Measurements from ENCODE around the gene TLE1.
"Not testable (repeated sequence)": the region's sequence is repeated elsewhere in the genome, so short reads cannot be mapped to it uniquely, and the experiment has no call there.

Gene TLE1

GRCh38 chr9:81597419-81598122 is 91.8 kb downstream of the TLE1 start:
- Histone ChIP-seq H3K9ac (ENCODE audit: low read length in 5 of 5) (no peak overlapping the region), H3K4me3 (ENCODE audit: low read depth in 1 of 5, low read length in 5 of 5) (no peak overlapping the region), H3K36me3 (ENCODE audit: control insufficient read depth in 5 of 5, insufficient read depth in 5 of 5, low read length in 5 of 5) (peaks cover 4 to 26% (median 14%) of the 10 kb centered on the region in 5 donors), H3K9me3 (ENCODE audit: control insufficient read depth in 5 of 5, low read length in 5 of 5) (no peaks in the 10 kb centered on the region), H3K4me1 (ENCODE audit: control insufficient read depth in 5 of 5, insufficient read depth in 5 of 5, low read length in 5 of 5) (peaks cover 0 to 51% (median 24%) of the 10 kb centered on the region in 5 donors), H3K27ac (ENCODE audit: low read depth, low read length) (peak overlapping the region; percentile 29), H3K27me3 (ENCODE audit: control insufficient read depth in 5 of 5, insufficient read depth in 4 of 5, low read length in 5 of 5) (no peaks in the 10 kb centered on the region)

GRCh38 chr9:81596679-81597418 is 92.5 kb downstream of the TLE1 start:
- no peaks in the 10 kb centered on the region for H3K27me3 ChIP-seq (ENCODE audit: control insufficient read depth in 5 of 5, insufficient read depth in 4 of 5, low read length in 5 of 5)
- H3K9ac ChIP-seq (ENCODE audit: low read length in 5 of 5) = no peak overlapping the region
- H3K4me1 ChIP-seq (ENCODE audit: control insufficient read depth in 5 of 5, insufficient read depth in 5 of 5, low read length in 5 of 5) = peaks cover 0 to 51% (median 25%) of the 10 kb centered on the region in 5 donors
- peaks cover 4 to 20% (median 10%) of the 10 kb centered on the region in 5 donors for H3K36me3 ChIP-seq (ENCODE audit: control insufficient read depth in 5 of 5, insufficient read depth in 5 of 5, low read length in 5 of 5)
- no peak overlapping the region for H3K4me3 ChIP-seq (ENCODE audit: low read depth in 1 of 5, low read length in 5 of 5)
- H3K27ac ChIP-seq (ENCODE audit: low read depth, low read length) = no peak overlapping the region
- H3K9me3 ChIP-seq (ENCODE audit: control insufficient read depth in 5 of 5, low read length in 5 of 5) = no peaks in the 10 kb centered on the region

GRCh38 chr9:81595887-81596543 is 93.3 kb downstream of the TLE1 start:
- no peak overlapping the region for H3K27ac ChIP-seq (ENCODE audit: low read depth, low read length)
- H3K4me1 ChIP-seq (ENCODE audit: control insufficient read depth in 5 of 5, insufficient read depth in 5 of 5, low read length in 5 of 5) = peaks cover 0 to 49% (median 22%) of the 10 kb centered on the region in 5 donors
- H3K9me3 ChIP-seq (ENCODE audit: control insufficient read depth in 5 of 5, low read length in 5 of 5) = no peaks in the 10 kb centered on the region

GRCh38 chr9:81595293-81595692 is 94.1 kb downstream of the TLE1 start:
- H3K4me3 ChIP-seq (ENCODE audit: low read depth in 1 of 5, low read length in 5 of 5); H3K27me3 ChIP-seq (ENCODE audit: control insufficient read depth in 5 of 5, insufficient read depth in 4 of 5, low read length in 5 of 5); H3K9ac ChIP-seq (ENCODE audit: low read length in 5 of 5); H3K27ac ChIP-seq (ENCODE audit: low read depth, low read length); H3K9me3 ChIP-seq (ENCODE audit: control insufficient read depth in 5 of 5, low read length in 5 of 5): not testable (repeated sequence)
- H3K4me1 ChIP-seq (ENCODE audit: control insufficient read depth in 5 of 5, insufficient read depth in 5 of 5, low read length in 5 of 5) = peaks cover 0 to 49% (median 28%) of the 10 kb centered on the region in 5 donors
- H3K36me3 ChIP-seq (ENCODE audit: control insufficient read depth in 5 of 5, insufficient read depth in 5 of 5, low read length in 5 of 5) = peaks cover 9 to 30% (median 20%) of the 10 kb centered on the region in 5 donors

More at GRCh38 chr9:81595887-81596543, 93.3 kb downstream of the TLE1 start:
- H3K4me3 ChIP-seq (ENCODE audit: low read depth in 1 of 5, low read length in 5 of 5) = no peak overlapping the region
- H3K36me3 ChIP-seq (ENCODE audit: control insufficient read depth in 5 of 5, insufficient read depth in 5 of 5, low read length in 5 of 5) = peaks cover 4 to 23% (median 15%) of the 10 kb centered on the region in 5 donors
- no peaks in the 10 kb centered on the region for H3K27me3 ChIP-seq (ENCODE audit: control insufficient read depth in 5 of 5, insufficient read depth in 4 of 5, low read length in 5 of 5)
- H3K9ac ChIP-seq (ENCODE audit: low read length in 5 of 5) = no peak overlapping the region

GRCh38 chr9:81594415-81594814 is 94.9 kb downstream of the TLE1 start:
- Histone ChIP-seq H3K9ac (ENCODE audit: low read length in 5 of 5) (no peak overlapping the region), H3K9me3 (ENCODE audit: control insufficient read depth in 5 of 5, low read length in 5 of 5) (no peaks in the 10 kb centered on the region), H3K27ac (ENCODE audit: low read depth, low read length) (no peak overlapping the region), H3K4me1 (ENCODE audit: control insufficient read depth in 5 of 5, insufficient read depth in 5 of 5, low read length in 5 of 5) (peaks cover 0 to 49% (median 24%) of the 10 kb centered on the region in 5 donors), H3K27me3 (ENCODE audit: control insufficient read depth in 5 of 5, insufficient read depth in 4 of 5, low read length in 5 of 5) (no peaks in the 10 kb centered on the region), H3K36me3 (ENCODE audit: control insufficient read depth in 5 of 5, insufficient read depth in 5 of 5, low read length in 5 of 5) (peaks cover 13 to 38% (median 28%) of the 10 kb centered on the region in 5 donors), H3K4me3 (ENCODE audit: low read depth in 1 of 5, low read length in 5 of 5) (no peak overlapping the region)

- peaks cover 3 to 42% (median 26%) of the 10 kb centered on the region in 5 donors for H3K4me1 ChIP-seq (ENCODE audit: control insufficient read depth in 5 of 5, insufficient read depth in 5 of 5, low read length in 5 of 5)
- H3K27ac ChIP-seq (ENCODE audit: low read depth, low read length) = peak overlapping the region; percentile 46
- peak overlapping the region in 1 of 5 donors; percentile 54 for H3K9ac ChIP-seq (ENCODE audit: low read length in 5 of 5)
- no peaks in the 10 kb centered on the region for H3K9me3 ChIP-seq (ENCODE audit: control insufficient read depth in 5 of 5, low read length in 5 of 5)
- peaks cover 13 to 48% (median 38%) of the 10 kb centered on the region in 5 donors for H3K36me3 ChIP-seq (ENCODE audit: control insufficient read depth in 5 of 5, insufficient read depth in 5 of 5, low read length in 5 of 5)
- H3K27me3 ChIP-seq (ENCODE audit: control insufficient read depth in 5 of 5, insufficient read depth in 4 of 5, low read length in 5 of 5) = no peaks in the 10 kb centered on the region
- peak overlapping the region in 2 of 5 donors; percentile 17 to 18 for H3K4me3 ChIP-seq (ENCODE audit: low read depth in 1 of 5, low read length in 5 of 5)
Measured at GRCh38 chr9:81592887-81593266, 96.5 kb downstream of the TLE1 start.

GRCh38 chr9:81591791-81592190 is 97.6 kb downstream of the TLE1 start:
- H3K4me3 ChIP-seq (ENCODE audit: low read depth in 1 of 5, low read length in 5 of 5) = no peak overlapping the region
- H3K9ac ChIP-seq (ENCODE audit: low read length in 5 of 5) = no peak overlapping the region
- no peaks in the 10 kb centered on the region for H3K27me3 ChIP-seq (ENCODE audit: control insufficient read depth in 5 of 5, insufficient read depth in 4 of 5, low read length in 5 of 5)
- peaks cover 3 to 36% (median 25%) of the 10 kb centered on the region in 5 donors for H3K4me1 ChIP-seq (ENCODE audit: control insufficient read depth in 5 of 5, insufficient read depth in 5 of 5, low read length in 5 of 5)
- no peak overlapping the region for H3K27ac ChIP-seq (ENCODE audit: low read depth, low read length)
- no peaks in the 10 kb centered on the region for H3K9me3 ChIP-seq (ENCODE audit: control insufficient read depth in 5 of 5, low read length in 5 of 5)
- H3K36me3 ChIP-seq (ENCODE audit: control insufficient read depth in 5 of 5, insufficient read depth in 5 of 5, low read length in 5 of 5) = peaks cover 18 to 51% (median 44%) of the 10 kb centered on the region in 5 donors

GRCh38 chr9:81590688-81591087 is 98.7 kb downstream of the TLE1 start:
- H3K36me3 ChIP-seq (ENCODE audit: control insufficient read depth in 5 of 5, insufficient read depth in 5 of 5, low read length in 5 of 5) = peaks cover 22 to 54% (median 42%) of the 10 kb centered on the region in 5 donors
- H3K27ac ChIP-seq (ENCODE audit: low read depth, low read length) = no peak overlapping the region
- no peak overlapping the region for H3K9ac ChIP-seq (ENCODE audit: low read length in 5 of 5)
- H3K9me3 ChIP-seq (ENCODE audit: control insufficient read depth in 5 of 5, low read length in 5 of 5) = no peaks in the 10 kb centered on the region
- no peaks in the 10 kb centered on the region for H3K27me3 ChIP-seq (ENCODE audit: control insufficient read depth in 5 of 5, insufficient read depth in 4 of 5, low read length in 5 of 5)
- peaks cover 3 to 33% (median 20%) of the 10 kb centered on the region in 5 donors for H3K4me1 ChIP-seq (ENCODE audit: control insufficient read depth in 5 of 5, insufficient read depth in 5 of 5, low read length in 5 of 5)
- no peak overlapping the region for H3K4me3 ChIP-seq (ENCODE audit: low read depth in 1 of 5, low read length in 5 of 5)

- H3K27ac ChIP-seq (ENCODE audit: low read depth, low read length) = no peak overlapping the region
- H3K27me3 ChIP-seq (ENCODE audit: control insufficient read depth in 5 of 5, insufficient read depth in 4 of 5, low read length in 5 of 5) = no peaks in the 10 kb centered on the region
- H3K9ac ChIP-seq (ENCODE audit: low read length in 5 of 5) = no peak overlapping the region
- no peak overlapping the region for H3K4me3 ChIP-seq (ENCODE audit: low read depth in 1 of 5, low read length in 5 of 5)
- peaks cover 19 to 60% (median 50%) of the 10 kb centered on the region in 5 donors for H3K36me3 ChIP-seq (ENCODE audit: control insufficient read depth in 5 of 5, insufficient read depth in 5 of 5, low read length in 5 of 5)
- peaks cover 3 to 38% (median 20%) of the 10 kb centered on the region in 5 donors for H3K4me1 ChIP-seq (ENCODE audit: control insufficient read depth in 5 of 5, insufficient read depth in 5 of 5, low read length in 5 of 5)
- no peaks in the 10 kb centered on the region for H3K9me3 ChIP-seq (ENCODE audit: control insufficient read depth in 5 of 5, low read length in 5 of 5)
Measured at GRCh38 chr9:81589819-81590218, 99.5 kb downstream of the TLE1 start.

All from subcutaneous abdominal adipose tissue (tissue), 5 donors.